Measurements from ENCODE around the gene PAXX. TPM values are rescaled to one million over a fixed set of nuclear protein-coding genes. Genes with fewer than 3 reads are reported as not detected.
"Not testable (repeated sequence)": the region's sequence is repeated elsewhere in the genome, so short reads cannot be mapped to it uniquely, and the experiment has no call there.

The PAXX gene
- total RNA-seq, 2 experiments from 2014 or later, result 80.6 to 85.2 TPM

DNA sequence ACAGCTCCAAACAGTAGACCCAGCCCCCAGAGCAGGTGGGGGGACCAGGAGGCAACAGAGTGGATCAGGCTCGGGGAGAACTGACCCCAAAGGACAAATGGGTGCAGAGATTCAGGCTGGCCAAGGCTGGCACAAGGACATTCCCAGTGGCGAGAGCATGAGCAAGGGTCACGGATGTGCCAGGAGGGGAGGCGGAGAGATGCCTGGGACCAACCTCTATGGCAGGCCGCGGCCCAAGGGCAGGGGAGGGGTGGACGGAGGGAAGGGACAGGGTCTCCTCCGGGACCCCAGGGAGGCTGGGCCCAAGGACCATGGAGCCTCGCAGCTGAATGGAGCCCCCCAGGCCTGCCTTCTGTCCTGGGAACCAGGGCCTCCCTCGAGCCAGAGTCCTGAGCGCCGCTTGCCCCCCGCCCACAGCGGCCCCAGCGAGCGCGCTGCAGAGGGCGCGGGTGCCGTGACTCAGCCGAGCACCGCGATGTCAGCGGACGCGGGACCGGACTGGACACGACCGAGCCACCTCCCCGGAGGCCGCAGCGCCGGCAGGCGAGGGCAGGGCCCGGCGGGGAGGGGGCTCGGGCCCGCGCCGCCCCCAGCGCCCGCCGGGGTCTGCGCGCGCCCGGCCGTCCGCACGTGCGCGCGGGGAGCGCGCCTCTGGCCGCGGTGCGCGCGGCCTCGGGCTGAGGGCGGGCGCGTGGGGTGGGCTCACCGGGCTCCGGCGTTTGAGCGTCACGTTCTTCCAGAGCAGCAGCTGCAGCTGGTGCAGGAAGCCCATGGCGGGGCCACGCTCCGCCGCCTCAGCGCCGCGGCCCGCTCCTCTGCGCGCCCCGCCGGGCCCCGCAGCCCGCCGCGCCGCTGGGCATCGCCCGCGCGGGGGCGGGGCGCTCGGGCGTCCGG lies 35.4 kb downstream of the PAXX start, which contains the start of gene ABCA2:
TSS of gene ABCA2 (minus strand) at position 869 of the 894 bp plus-strand sequence. CDS start at position 772, 97 bp downstream.
- Mint-ChIP-seq H3K4me3 (peak within 1 kb of the TSS; percentile 78), H3K36me3 (ENCODE audit: low read depth) (no peaks in the 10 kb centered on the region), H3K9me3 (ENCODE audit: insufficient read depth) (no peaks in the 10 kb centered on the region), H3K4me1 (ENCODE audit: low read depth) (peaks cover 62% of the 10 kb centered on the region), H3K27me3 (ENCODE audit: low read depth) (peaks cover 2% of the 10 kb centered on the region), H3K27ac (peak within 1 kb of the TSS; percentile 88)
- CTCF ChIA-PET, result interaction anchor here (1.2 to 4.5 kb wide), 13 partner anchors 8 to 239 kb away, joined by 3 to 41 read pairs (median 6); partner anchors contain the start of genes AJM1, CLIC3, NPDC1 and PAXX
- DNase-seq, result no peak
- no peak for ATAC-seq
- POLR2A ChIA-PET, result interaction anchor here (1.0 to 1.4 kb wide), 2 partner anchors 29 to 83 kb away, joined by 3 to 6 read pairs; partner anchors contain the start of gene FBXW5

DNA sequence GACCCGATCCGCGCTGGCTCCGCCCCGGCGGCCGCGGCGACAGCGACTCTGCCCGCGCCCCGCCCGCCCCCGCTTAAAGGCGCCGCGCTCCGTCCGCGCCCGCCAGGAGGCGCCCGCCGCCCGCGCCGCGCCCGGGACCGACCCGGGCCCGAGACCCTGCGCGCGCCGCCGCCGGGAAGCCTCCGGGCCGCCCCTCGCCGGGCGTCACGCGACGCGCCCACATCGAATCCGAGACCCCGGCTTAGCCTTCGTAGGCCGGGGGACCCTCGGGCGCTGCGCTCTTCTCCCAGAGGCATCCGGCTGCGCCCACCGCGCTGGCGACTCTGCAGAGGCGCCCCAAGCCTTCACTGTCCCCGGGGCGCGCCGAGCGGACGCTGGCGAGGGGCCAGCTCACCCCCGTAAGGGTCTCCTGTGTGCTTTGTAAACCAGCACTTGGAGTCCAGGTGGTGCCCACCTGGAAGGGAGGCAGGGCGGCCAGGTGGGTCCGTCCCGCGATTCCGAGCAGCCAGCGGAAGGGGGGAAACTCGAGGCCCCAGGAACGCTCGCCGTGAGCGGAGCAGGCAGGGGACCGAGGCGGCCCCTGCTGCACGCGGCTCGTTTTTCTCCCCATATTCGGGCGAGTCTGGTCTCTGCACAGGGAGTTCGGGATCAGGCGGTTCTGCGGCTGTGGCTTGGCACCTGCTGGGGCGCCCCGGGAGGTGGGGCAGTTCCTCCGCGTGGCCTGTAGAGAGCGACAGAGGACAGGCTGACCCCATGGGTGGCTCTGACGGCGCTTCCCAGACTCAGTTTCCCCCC lies 36.2 kb downstream of the PAXX start:
- CTCF ChIA-PET, result interaction anchor here (0.7 to 3.9 kb wide), 39 partner anchors 9 to 300 kb away, joined by 3 to 41 read pairs (median 6); partner anchors contain the start of genes AJM1, CLIC3, PAXX and SAPCD2
- POLR2A ChIA-PET, result interaction anchor here (1.0 to 1.9 kb wide), 6 partner anchors 29 to 301 kb away, joined by 3 to 7 read pairs (median 6); partner anchors contain the start of genes FBXW5, MAN1B1, PAXX and SAPCD2
- Mint-ChIP-seq H3K36me3 (ENCODE audit: low read depth) (no peaks in the 10 kb centered on the region), H3K27me3 (ENCODE audit: low read depth) (peaks cover 2% of the 10 kb centered on the region), H3K27ac (peak overlapping the region; percentile 88), H3K4me1 (ENCODE audit: low read depth) (peaks cover 68% of the 10 kb centered on the region), H3K9me3 (ENCODE audit: insufficient read depth) (no peaks in the 10 kb centered on the region), H3K4me3 (peak overlapping the region; percentile 71)
- DNase-seq (peak; percentile 76), ATAC-seq (peak; percentile 78)

DNA sequence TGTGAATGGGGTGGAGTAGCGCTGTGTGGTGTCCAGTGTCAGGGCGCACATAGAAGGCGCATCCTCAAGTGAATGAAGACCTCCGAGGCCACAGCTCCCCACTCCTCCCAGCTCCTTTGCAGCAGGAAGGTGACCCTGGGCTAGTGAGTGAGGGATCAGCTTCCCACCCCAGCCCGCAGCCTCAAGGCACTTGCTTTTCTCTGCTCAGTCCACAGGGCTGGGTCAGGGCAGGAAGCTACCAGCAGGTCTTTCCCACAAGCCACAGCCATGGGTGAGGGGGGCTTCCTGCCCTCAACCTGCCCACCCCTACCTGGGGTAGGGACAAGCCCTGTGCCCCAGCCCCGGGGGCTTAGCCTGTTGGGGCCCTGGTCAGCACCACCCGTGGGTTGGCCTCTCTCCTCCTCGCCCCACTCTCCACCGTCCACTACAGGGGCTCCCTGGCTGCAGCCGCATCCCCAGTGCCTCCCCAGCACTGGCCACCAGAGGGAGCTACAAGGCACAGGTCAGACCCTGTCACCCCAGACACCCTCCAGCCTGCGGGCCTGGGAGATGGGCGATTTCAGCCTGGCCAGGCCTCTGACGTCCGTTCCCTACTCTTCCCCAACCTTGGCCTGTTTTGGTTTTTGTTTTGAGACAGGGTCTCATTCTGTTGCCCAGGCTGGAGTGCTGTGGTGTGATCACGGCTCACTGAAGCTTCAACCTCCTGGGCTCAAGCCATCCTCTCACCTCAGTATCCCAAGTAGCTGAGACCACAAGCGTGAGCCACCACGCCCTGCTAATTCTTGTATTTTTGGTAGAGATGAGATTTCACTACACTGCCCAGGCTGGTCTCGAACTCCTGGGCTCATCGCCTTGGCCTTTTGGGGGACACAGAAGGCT lies 37.1 kb downstream of the PAXX start:
- CTCF ChIA-PET, result interaction anchor here (0.7 to 3.9 kb wide), 49 partner anchors 9 to 300 kb away, joined by 3 to 41 read pairs (median 5); partner anchors contain the start of genes AJM1, CLIC3, MAN1B1 and PAXX
- POLR2A ChIA-PET, result interaction anchor here (0.7 to 1.9 kb wide), 6 partner anchors 30 to 302 kb away, joined by 3 to 7 read pairs (median 6); partner anchors contain the start of genes MAN1B1, PAXX and SAPCD2
- ATAC-seq, result peak; percentile 50

DNA sequence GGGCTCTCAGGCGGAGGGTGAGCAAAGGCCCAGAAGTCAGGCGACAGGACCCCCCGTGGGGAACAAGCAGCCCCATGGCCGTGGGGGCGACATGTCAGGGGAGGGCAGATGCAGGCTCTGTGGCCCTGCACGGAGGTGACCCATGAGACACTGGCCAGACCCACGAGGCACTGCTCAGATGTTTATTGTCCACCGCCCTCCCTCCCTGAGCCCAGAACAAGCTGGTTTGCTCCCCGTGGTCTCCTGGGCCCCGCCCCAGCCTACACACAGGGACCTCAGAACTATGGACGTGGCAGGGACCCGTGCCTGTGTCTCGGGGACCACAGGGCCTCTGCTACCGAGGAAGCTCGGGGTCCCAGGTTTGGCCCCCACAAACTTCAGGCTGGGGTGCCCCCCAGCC lies 37.8 kb downstream of the PAXX start:
- Mint-ChIP-seq H3K9me3 (ENCODE audit: insufficient read depth) (no peaks in the 10 kb centered on the region), H3K36me3 (ENCODE audit: low read depth) (no peaks in the 10 kb centered on the region), H3K27ac (peak overlapping the region; percentile 88), H3K4me3 (peak overlapping the region; percentile 71), H3K4me1 (ENCODE audit: low read depth) (peaks cover 66% of the 10 kb centered on the region), H3K27me3 (ENCODE audit: low read depth) (peaks cover 2% of the 10 kb centered on the region)
- ChIA-PET POLR2A (interaction anchor here (0.7 to 1.9 kb wide), 4 partner anchors 37 to 70 kb away, joined by 3 to 7 read pairs (median 6); partner anchors contain the start of genes MAN1B1, PAXX and SAPCD2), CTCF (interaction anchor here (0.8 to 3.9 kb wide), 43 partner anchors 8 to 301 kb away, joined by 3 to 41 read pairs (median 6); partner anchors contain the start of genes AJM1, CLIC3, MAN1B1 and PAXX)
- ATAC-seq (no peak), DNase-seq (peak; percentile 40)

More for the DNA sequence above, 37.1 kb downstream of the PAXX start:
- Mint-ChIP-seq H3K9me3 (ENCODE audit: insufficient read depth) (no peaks in the 10 kb centered on the region), H3K36me3 (ENCODE audit: low read depth) (no peaks in the 10 kb centered on the region), H3K4me3 (peak overlapping the region; percentile 71), H3K27ac (peak overlapping the region; percentile 88), H3K27me3 (ENCODE audit: low read depth) (peaks cover 2% of the 10 kb centered on the region), H3K4me1 (ENCODE audit: low read depth) (peaks cover 66% of the 10 kb centered on the region)
- DNase-seq, result peak; percentile 78

- ChIA-PET CTCF (interaction anchor here (0.6 to 3.9 kb wide), 13 partner anchors 11 to 253 kb away, joined by 3 to 41 read pairs (median 13); partner anchors contain the start of genes MAN1B1 and PAXX), POLR2A (no interaction called here)
- no peaks in the 10 kb centered on the region for H3K9me3 Mint-ChIP-seq (ENCODE audit: insufficient read depth)
- H3K27ac Mint-ChIP-seq, result peak overlapping the region; percentile 83
- ATAC-seq (no peak), DNase-seq (peak; percentile 63)
- peaks cover 72% of the 10 kb centered on the region for H3K4me1 Mint-ChIP-seq (ENCODE audit: low read depth)
- peaks cover 2% of the 10 kb centered on the region for H3K27me3 Mint-ChIP-seq (ENCODE audit: low read depth)
- H3K4me3 Mint-ChIP-seq, result peak overlapping the region; percentile 71
- H3K36me3 Mint-ChIP-seq (ENCODE audit: low read depth), result no peaks in the 10 kb centered on the region
These were observed 38.6 kb downstream of the PAXX start for GRCh38 chr9:137030538-137031527.

DNA sequence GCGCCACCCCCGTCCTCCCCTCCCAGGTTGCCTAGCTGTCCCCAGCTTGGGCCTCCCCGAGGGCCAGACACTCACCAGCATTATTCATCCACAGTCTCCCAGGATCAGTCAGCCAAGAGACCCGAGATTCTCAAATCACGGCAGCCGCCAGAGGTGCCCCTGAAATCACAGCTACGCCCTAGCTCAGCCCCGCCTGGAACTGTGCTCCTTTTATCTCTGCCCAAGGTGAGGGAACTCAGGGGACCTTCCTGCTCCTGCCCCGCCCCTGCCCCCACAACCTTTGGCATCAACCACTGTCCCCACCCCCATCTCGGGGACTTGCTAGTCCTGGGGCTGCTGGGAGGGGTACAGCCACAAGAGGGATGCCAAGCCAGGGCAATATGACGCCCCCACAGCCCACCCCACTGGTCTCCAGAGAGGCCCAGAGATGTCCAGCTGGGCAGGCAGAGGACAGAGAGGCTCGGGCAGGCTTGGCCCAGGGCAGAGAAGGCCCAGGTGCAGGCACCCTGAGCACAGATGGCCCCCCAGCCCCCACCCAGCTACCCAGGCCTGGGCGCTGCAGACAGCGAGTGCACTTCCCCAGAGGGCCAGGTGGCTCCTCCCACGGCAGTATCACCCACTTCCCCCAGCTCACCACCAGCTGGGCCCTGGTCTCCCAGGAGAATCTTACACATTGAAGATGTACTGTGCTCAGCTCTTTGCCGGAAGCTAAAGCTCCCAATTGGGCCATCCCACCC lies 39.9 kb downstream of the PAXX start, which contains the start of gene FUT7:
TSS of gene FUT7 (minus strand) at position 185 of the 737 bp plus-strand sequence. CDS start at position 88, 97 bp downstream.
- H3K9me3 Mint-ChIP-seq (ENCODE audit: insufficient read depth), result no peaks in the 10 kb centered on the region
- H3K4me1 Mint-ChIP-seq (ENCODE audit: low read depth), result peaks cover 67% of the 10 kb centered on the region
- CTCF ChIA-PET, result interaction anchor here (1.1 to 2.3 kb wide), 7 partner anchors 15 to 244 kb away, joined by 3 to 6 read pairs (median 5); partner anchors contain the start of genes AJM1 and TMEM141
- POLR2A ChIA-PET, result no interaction called here
- no peaks in the 10 kb centered on the region for H3K36me3 Mint-ChIP-seq (ENCODE audit: low read depth)
- H3K27me3 Mint-ChIP-seq (ENCODE audit: low read depth), result peaks cover 2% of the 10 kb centered on the region
- peak within 1 kb of the TSS; percentile 71 for H3K4me3 Mint-ChIP-seq
- ATAC-seq (no peak), DNase-seq (peak; percentile 39)
- H3K27ac Mint-ChIP-seq, result peak within 1 kb of the TSS; percentile 83

- POLR2A ChIA-PET, result no interaction called here
These were observed 40.6 kb downstream of the PAXX start for GRCh38 chr9:137032858-137033257.

GRCh38 chr9:137033481-137033880 lies 41.3 kb downstream of the PAXX start:
- CTCF ChIA-PET, result interaction anchor here (2.3 to 4.3 kb wide), 3 partner anchors 41 to 191 kb away, joined by 5 to 146 read pairs (median 28); partner anchors contain the start of genes AJM1, C8G and PAXX
- H3K36me3 Mint-ChIP-seq (ENCODE audit: low read depth); DNase-seq; H3K27me3 Mint-ChIP-seq (ENCODE audit: low read depth); ATAC-seq; H3K9me3 Mint-ChIP-seq (ENCODE audit: insufficient read depth): not testable (repeated sequence)
- POLR2A ChIA-PET, result interaction anchor here (1.0 kb wide), 1 partner anchor 33 kb away, joined by 3 read pairs; no protein-coding TSS in a partner anchor
- peak overlapping the region; percentile 55 for H3K27ac Mint-ChIP-seq
- H3K4me3 Mint-ChIP-seq, result peak overlapping the region; percentile 5
- H3K4me1 Mint-ChIP-seq (ENCODE audit: low read depth), result peaks cover 64% of the 10 kb centered on the region

More at GRCh38 chr9:137032858-137033257, 40.6 kb downstream of the PAXX start:
- H3K27me3 Mint-ChIP-seq (ENCODE audit: low read depth), result no peaks in the 10 kb centered on the region
- H3K4me3 Mint-ChIP-seq, result no peak overlapping the region
- CTCF ChIA-PET, result interaction anchor here (1.1 to 2.3 kb wide), 4 partner anchors 14 to 242 kb away, joined by 3 to 5 read pairs (median 4); partner anchors contain the start of genes AJM1 and TMEM141
- DNase-seq (no peak), ATAC-seq (no peak)
- no peaks in the 10 kb centered on the region for H3K36me3 Mint-ChIP-seq (ENCODE audit: low read depth)
- H3K27ac Mint-ChIP-seq, result peak overlapping the region; percentile 41
- no peaks in the 10 kb centered on the region for H3K9me3 Mint-ChIP-seq (ENCODE audit: insufficient read depth)
- H3K4me1 Mint-ChIP-seq (ENCODE audit: low read depth), result peaks cover 64% of the 10 kb centered on the region

All from activated CD8-positive, alpha-beta T cell treated with anti-CD3 and anti-CD28 coated beads, Interleukin-2, amount 10 ng/mL, durations not matched to agents 7 days and 5 days (primary cell).